ENCODE results near the gene ATXN7L2.

ATXN7L2 gene

GRCh38 chr1:109447524-109447923 is 36.2 kb upstream of the ATXN7L2 start:
- no peak overlapping the region for H3K27ac ChIP-seq
- no peak for TF ChIP-seq CTCF (conservative IDR thresholded peaks at IDR 0.05)

GRCh38 chr1:109454497-109455133 is 29.1 kb upstream of the ATXN7L2 start:
- no peak overlapping the region for H3K27ac ChIP-seq
- no peak for TF ChIP-seq CTCF (conservative IDR thresholded peaks at IDR 0.05)

GRCh38 chr1:109457819-109458218 is 25.9 kb upstream of the ATXN7L2 start:
- no peak for TF ChIP-seq CTCF (conservative IDR thresholded peaks at IDR 0.05)
- no peak overlapping the region for H3K27ac ChIP-seq

GRCh38 chr1:109466125-109466451 is 17.6 kb upstream of the ATXN7L2 start:
- TF ChIP-seq CTCF (conservative IDR thresholded peaks at IDR 0.05): no peak
- H3K27ac ChIP-seq: no peak overlapping the region

- no peak for TF ChIP-seq CTCF (conservative IDR thresholded peaks at IDR 0.05)
- H3K27ac ChIP-seq: no peak within 1 kb of the TSS
Measured at GRCh38 chr1:109466452-109467300, 17.0 kb upstream of the ATXN7L2 start, which contains the start of gene SYPL2. TSS of gene SYPL2 (plus strand) at chr1:109466546. CDS start at chr1:109466844, 298 bp downstream.

GRCh38 chr1:109467301-109467777 is 16.4 kb upstream of the ATXN7L2 start:
- TF ChIP-seq CTCF (conservative IDR thresholded peaks at IDR 0.05): no peak

GRCh38 chr1:109468061-109468460 is 15.6 kb upstream of the ATXN7L2 start:
- no peak for TF ChIP-seq CTCF (conservative IDR thresholded peaks at IDR 0.05)

More at GRCh38 chr1:109467301-109467777, 16.4 kb upstream of the ATXN7L2 start:
- H3K27ac ChIP-seq: no peak overlapping the region

More at GRCh38 chr1:109468061-109468460, 15.6 kb upstream of the ATXN7L2 start:
- no peak overlapping the region for H3K27ac ChIP-seq

All from VCaP (cell line).